Upper lobe of left lung (tissue), 6 donors: ENCODE measurements around the gene KDM8. TPM values are rescaled to one million over a fixed set of nuclear protein-coding genes. Genes with fewer than 3 reads are reported as not detected.

Source experiments
- ATAC-seq, 2 donors: fragments of 200-7000 bp; cut with Tn5 transposase; one replicate each; pipeline ENCODE4 v1.9.1; 2022; ENCODE audit warnings: mild to moderate bottlenecking in 2 of 2, moderate library complexity in 2 of 2; ENCODE audit not compliant: low FRiP score in 2 of 2
- DNase-seq, 2 donors: peaks; one replicate each; pipeline ENCODE4 v3.0.0-alpha.2; 2019 to 2020
- H3K27ac ChIP-seq, 4 donors: fragments of 200-600 bp; sonication (generic); one replicate each; pipeline ENCODE4 v1.5.1; 2016 to 2019
- H3K27me3 ChIP-seq, 4 donors: fragments of 200-600 bp; sonication (generic); one replicate each; pipeline ENCODE4 v1.5.1; 2017 to 2019
- H3K36me3 ChIP-seq, 4 donors: fragments of 200-600 bp; sonication (generic); one replicate each; pipeline ENCODE4 v1.5.1; 2016 to 2019
- H3K4me1 ChIP-seq, 4 donors: fragments of 200-600 bp; sonication (generic); one replicate each; pipeline ENCODE4 v1.5.1; 2018 to 2019
- H3K4me3 ChIP-seq, 4 donors: fragments of 200-600 bp; sonication (generic); one replicate each; pipeline ENCODE4 v1.5.1; 2017 to 2019; ENCODE audit warnings: mild to moderate bottlenecking in 2 of 4, moderate library complexity in 1 of 4
- H3K9me3 ChIP-seq, 4 donors: fragments of 200-600 bp; sonication (generic); one replicate each; pipeline ENCODE4 v1.5.1; 2018 to 2019
- EP300 ChIP-seq, 4 donors: sonication (generic); formaldehyde crosslinking; IDR thresholded peaks; one replicate each; pipeline ENCODE4 v1.5.1; 2017; ENCODE audit warnings: antibody characterized with exemption in 4 of 4, control low read depth in 2 of 4
- POLR2A ChIP-seq, 4 donors: fragments of 450-650 bp; IDR thresholded peaks; one replicate each; pipeline ENCODE4 v1.5.1; 2016 to 2017; ENCODE audit warnings: antibody characterized with exemption in 4 of 4, mild to moderate bottlenecking in 2 of 4
- POLR2AphosphoS5 ChIP-seq, 2 donors: sonication (generic); formaldehyde crosslinking; IDR thresholded peaks; one replicate each; pipeline ENCODE4 v1.5.1; 2017; ENCODE audit warnings: antibody characterized with exemption in 2 of 2
- WGBS, 2 donors: methylation state at CpG; one replicate each; pipeline ENCODE4 v1.1.5; 2017 to 2018; 5-methylcytosine and 5-hydroxymethylcytosine counted together
- total RNA-seq, 6 donors: library from RNA; depleted of rRNA in 4 of 6; stranded (reverse); fragments of >200 nt in 4 of 6; gene quantifications; one replicate each; pipeline versions ENCODE4 v1.1.0 to v1.2.1, GENCODE V29; 2016 to 2021
- TF ChIP-seq, protein P1 (sequence below), 6 experiments: fragments of 450-650 bp in 4 of 6; fragments of 200-600 bp in 2 of 6; sonication (generic) in 2 of 6; IDR thresholded peaks; one replicate each; pipeline ENCODE4 v1.5.1; 2016 to 2019; ENCODE audit warnings: antibody characterized with exemption in 6 of 6
- donor health status: DM: no; HTN: no; CAD: no; lungs with moderate emphysema.
- donor health status: DM: no; HTN: yes; CAD: no; lungs with severe emphysema.

KDM8 gene
- total RNA-seq, 6 donors from 2014 or later, result 5.1 to 50.3 (median 6.2) TPM

- WGBS, 2 donors, result 86 to 92% methylated on average over 7 to 8 of the region's 8 CpGs
Measured at GRCh38 chr16:27181019-27181790, 22.1 kb upstream of the KDM8 start.

DNA sequence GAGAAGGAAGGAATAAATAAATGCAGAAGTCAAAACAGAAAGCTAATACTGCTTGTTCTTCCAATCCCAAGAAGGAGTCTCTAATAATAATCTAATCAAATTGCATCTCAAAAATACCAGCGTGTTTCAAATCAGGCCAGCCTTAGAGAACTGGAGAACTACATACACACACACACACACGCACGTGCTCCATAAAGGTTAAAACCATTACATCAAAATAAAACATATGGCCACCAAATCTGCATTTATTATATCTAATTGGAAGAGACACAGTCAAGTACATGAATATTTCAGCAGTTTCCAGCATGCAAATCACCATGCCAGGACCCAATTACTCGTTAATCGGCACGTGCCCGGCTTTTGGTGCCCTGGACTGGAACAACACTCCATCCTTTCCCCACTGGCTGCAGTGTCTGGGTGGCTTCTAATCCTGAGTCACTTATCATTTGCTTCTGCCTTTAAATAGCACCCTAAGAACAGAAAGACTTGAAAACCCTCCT is 20.4 kb upstream of the KDM8 start:
- TF ChIP-seq EP300 (IDR thresholded peaks at IDR 0.05) (no peak), POLR2AphosphoS5 (IDR thresholded peaks at IDR 0.05) (no peak), POLR2A (IDR thresholded peaks at IDR 0.05) (no peak)
- TF ChIP-seq, protein P1, sequence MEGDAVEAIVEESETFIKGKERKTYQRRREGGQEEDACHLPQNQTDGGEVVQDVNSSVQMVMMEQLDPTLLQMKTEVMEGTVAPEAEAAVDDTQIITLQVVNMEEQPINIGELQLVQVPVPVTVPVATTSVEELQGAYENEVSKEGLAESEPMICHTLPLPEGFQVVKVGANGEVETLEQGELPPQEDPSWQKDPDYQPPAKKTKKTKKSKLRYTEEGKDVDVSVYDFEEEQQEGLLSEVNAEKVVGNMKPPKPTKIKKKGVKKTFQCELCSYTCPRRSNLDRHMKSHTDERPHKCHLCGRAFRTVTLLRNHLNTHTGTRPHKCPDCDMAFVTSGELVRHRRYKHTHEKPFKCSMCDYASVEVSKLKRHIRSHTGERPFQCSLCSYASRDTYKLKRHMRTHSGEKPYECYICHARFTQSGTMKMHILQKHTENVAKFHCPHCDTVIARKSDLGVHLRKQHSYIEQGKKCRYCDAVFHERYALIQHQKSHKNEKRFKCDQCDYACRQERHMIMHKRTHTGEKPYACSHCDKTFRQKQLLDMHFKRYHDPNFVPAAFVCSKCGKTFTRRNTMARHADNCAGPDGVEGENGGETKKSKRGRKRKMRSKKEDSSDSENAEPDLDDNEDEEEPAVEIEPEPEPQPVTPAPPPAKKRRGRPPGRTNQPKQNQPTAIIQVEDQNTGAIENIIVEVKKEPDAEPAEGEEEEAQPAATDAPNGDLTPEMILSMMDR (IDR thresholded peaks at IDR 0.05), result no peak
- no peak overlapping the region for H3K4me3 ChIP-seq

More at GRCh38 chr16:27181019-27181790, 22.1 kb upstream of the KDM8 start:
- ATAC-seq (no peak), DNase-seq (no peak)
- H3K9me3 ChIP-seq, result no peaks in the 10 kb centered on the region
- no peak overlapping the region for H3K27ac ChIP-seq
- no peaks in the 10 kb centered on the region for H3K36me3 ChIP-seq
- H3K4me1 ChIP-seq, result peaks cover 0 to 10% (median 9%) of the 10 kb centered on the region in 4 donors
- TF ChIP-seq, protein P1 (IDR thresholded peaks at IDR 0.05), result no peak
- no peak for TF ChIP-seq POLR2A (IDR thresholded peaks at IDR 0.05)
- TF ChIP-seq POLR2AphosphoS5 (IDR thresholded peaks at IDR 0.05), result no peak
- no peak for TF ChIP-seq EP300 (IDR thresholded peaks at IDR 0.05)
- H3K4me3 ChIP-seq, result no peak overlapping the region
- no peaks in the 10 kb centered on the region for H3K27me3 ChIP-seq

GRCh38 chr16:27185776-27186130 is 17.6 kb upstream of the KDM8 start:
- DNase-seq, result no peak
- Histone ChIP-seq H3K36me3 (no peaks in the 10 kb centered on the region), H3K27ac (no peak overlapping the region), H3K27me3 (no peaks in the 10 kb centered on the region), H3K4me1 (no peaks in the 10 kb centered on the region), H3K9me3 (no peaks in the 10 kb centered on the region), H3K4me3 (no peak overlapping the region)
- ATAC-seq, result no peak
- 97 to 100% methylated on average over 1 of the region's 1 CpG for WGBS, 2 donors
- TF ChIP-seq, protein P1 (IDR thresholded peaks at IDR 0.05), result no peak
- no peak for TF ChIP-seq POLR2AphosphoS5 (IDR thresholded peaks at IDR 0.05)
- TF ChIP-seq EP300 (IDR thresholded peaks at IDR 0.05), result no peak
- TF ChIP-seq POLR2A (IDR thresholded peaks at IDR 0.05), result no peak

More for the DNA sequence above, 20.4 kb upstream of the KDM8 start:
- WGBS, 2 donors, result 75 to 86% methylated on average over 7 of the region's 7 CpGs
- Histone ChIP-seq H3K36me3 (no peaks in the 10 kb centered on the region), H3K9me3 (no peaks in the 10 kb centered on the region), H3K27ac (no peak overlapping the region), H3K4me1 (peaks cover 0 to 10% (median 9%) of the 10 kb centered on the region in 4 donors), H3K27me3 (no peaks in the 10 kb centered on the region)
- DNase-seq (no peak), ATAC-seq (no peak)

DNA sequence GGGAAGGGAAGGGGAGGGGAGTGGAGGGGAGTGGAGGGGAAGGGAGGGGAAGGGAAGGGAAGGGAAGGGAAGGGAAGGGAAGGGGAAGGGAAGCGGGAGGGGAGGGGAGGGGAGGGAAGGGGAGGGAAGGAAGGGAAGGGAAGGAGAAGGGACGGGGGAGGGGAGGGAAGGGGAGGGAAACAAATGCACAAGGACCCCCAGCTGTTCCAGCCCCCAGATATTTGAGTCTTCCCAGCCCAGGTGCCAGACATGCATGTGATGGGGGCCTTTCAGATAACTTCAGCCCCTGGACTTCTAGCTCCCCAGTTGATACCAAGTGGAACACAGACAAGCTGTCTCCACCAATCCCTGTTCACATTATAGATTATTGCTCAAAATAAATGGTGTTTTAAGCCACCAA is 14.7 kb upstream of the KDM8 start:
- ATAC-seq (no peak), DNase-seq (no peak)
- Histone ChIP-seq H3K36me3 (no peaks in the 10 kb centered on the region), H3K27me3 (no peaks in the 10 kb centered on the region), H3K4me3 (no peak overlapping the region), H3K4me1 (peaks cover 0 to 2% (median 0%) of the 10 kb centered on the region in 4 donors), H3K9me3 (no peaks in the 10 kb centered on the region), H3K27ac (no peak overlapping the region)
- no peak for TF ChIP-seq POLR2A (IDR thresholded peaks at IDR 0.05)
- no peak for TF ChIP-seq EP300 (IDR thresholded peaks at IDR 0.05)
- TF ChIP-seq POLR2AphosphoS5 (IDR thresholded peaks at IDR 0.05), result no peak
- TF ChIP-seq, protein P1 (IDR thresholded peaks at IDR 0.05), result no peak
- WGBS, 2 donors, result 57 to 67% methylated on average over 1 to 2 of the region's 2 CpGs
